Heart right ventricle (tissue), 16 donors: Measurements from ENCODE around the gene UBE3B. TPM values are rescaled to one million over a fixed set of nuclear protein-coding genes. Genes with fewer than 3 reads are reported as not detected.

Experiments used
- ATAC-seq, 8 donors: fragments of 200-7000 bp; cut with Tn5 transposase; one replicate each; pipeline ENCODE4 v1.9.1; 2020; ENCODE audit warnings: mild to moderate bottlenecking in 8 of 8, moderate library complexity in 8 of 8, moderate number of reproducible peaks in 1 of 8
- DNase-seq, 2 donors: peaks; one replicate each; pipeline ENCODE4 v3.0.0-alpha.2; 2020
- H3K27ac ChIP-seq, 10 donors: fragments of 200-600 bp; sonication (generic) in 2 of 10; one replicate each; pipeline versions ENCODE4 v1.5.0 to v1.8.0; 2020 to 2022; ENCODE audit warnings: mild to moderate bottlenecking in 3 of 10
- H3K27me3 ChIP-seq, 7 donors: fragments of 200-600 bp; one replicate each; pipeline ENCODE4 v1.8.0; 2021 to 2022; ENCODE audit warnings: mild to moderate bottlenecking in 2 of 7
- H3K36me3 ChIP-seq, 9 donors: fragments of 200-600 bp; sonication (generic) in 1 of 9; one replicate each; pipeline versions ENCODE4 v1.5.0 to v1.8.0; 2020 to 2022; ENCODE audit warnings: mild to moderate bottlenecking in 2 of 9
- H3K4me1 ChIP-seq, 9 donors: fragments of 200-600 bp; sonication (generic) in 1 of 9; one replicate each; pipeline versions ENCODE4 v1.5.0 to v1.8.0; 2020 to 2022; ENCODE audit warnings: mild to moderate bottlenecking in 4 of 9
- H3K4me3 ChIP-seq, 10 donors: fragments of 200-600 bp; sonication (generic) in 2 of 10; one replicate each; pipeline versions ENCODE4 v1.5.0 to v1.8.0; 2020 to 2022; ENCODE audit warnings: mild to moderate bottlenecking in 7 of 10, moderate library complexity in 2 of 10
- H3K9me3 ChIP-seq, 11 donors: fragments of 200-600 bp in 10 of 11; sonication (generic) in 2 of 11; one replicate each; pipeline versions ENCODE4 v1.5.0 to v1.8.0; 2013 to 2022; ENCODE audit warnings: mild to moderate bottlenecking in 2 of 11, control low read depth in 1 of 11, moderate library complexity in 1 of 11
- WGBS, 2 donors: extraction: QIAGEN DNeasy Blood & Tissue Kit; methylation state at CpG; one replicate each; pipeline ENCODE4 v1.1.7; 2013; ENCODE audit warnings: inconsistent platforms in 1 of 2; 5-methylcytosine and 5-hydroxymethylcytosine counted together
- intact Hi-C, 10 donors: fragments of 100-400 bp; cut with DNase I; formaldehyde crosslinking; loops; one replicate each; pipeline versions ENCODE4 v1.11.1 to v1.14.2; 2022
- polyA plus RNA-seq, 2 donors: library from polyadenylated mRNA; stranded (reverse); fragments of 200-250 nt; gene quantifications; one replicate each; pipeline ENCODE4 v1.2.3, GENCODE V29; 2013
- total RNA-seq, 10 donors: library from RNA; stranded (reverse); fragmentation: NEBNext Ultra II Directional in 3 of 10; extraction: Animal tissue kit (Norgen Biotek cat#: 25700) in 3 of 10; gene quantifications; one replicate each; pipeline versions ENCODE4 v1.2.1 to v1.2.4, GENCODE V29; 2021 to 2023
- TF ChIP-seq, protein P1 (sequence below), 9 donors: fragments of 200-600 bp; sonication (generic) in 2 of 9; IDR thresholded peaks; one replicate each; pipeline versions ENCODE4 v1.5.0 to v1.8.0; 2021 to 2022; ENCODE audit warnings: antibody characterized with exemption in 9 of 9, mild to moderate bottlenecking in 5 of 9, moderate library complexity in 1 of 9
- donor health status: Arrhythmogenic right ventricular cardiomyopathy.
- donor health status: ischemic (EF 13 %, LVEDD 7.1; RV severe dilation, severe dysfunction).
- donor health status: healthy with polysubstance abuse.
- donor health status: DM: no; HTN: yes; CAD: no.
- donor health status: DM: no; HTN: no; CAD: no.
- donor health status: ischemic (EF 25% LVEDD 6.9; RV normal size, moderate dysfunction).
- donor health status: ischemic (EF 25% LVEDD 5.7; RV mildly dilated, moderate dysfunction).
- donor health status: healthy.
- donor health status: DM: yes; HTN: yes; CAD: no.
- donor health status: Ischemic cardiomyopathy.
- donor health status: ischemic (EF 35%, LVEDD 5.7; RV mildly dilated, moderate dysfunction).
- donor health status: nonischemic (EF 11% LVEDD 7.7; RV severe dilation, severe dysfunction).
- donor health status: DM: yes; HTN: yes; CAD: no.
- donor health status: PGD.
- donor health status: ischemic (EF 29% LVEDD 5.4; RV normal size, mild dysfunction).
- donor health status: nonischemic (EF 23%, LVEDD 6.1; RV moderate dilation, normal function).

The UBE3B gene
- total and polyA plus RNA-seq, 12 donors = 13.7 to 58.8 (median 55.5) TPM

DNA sequence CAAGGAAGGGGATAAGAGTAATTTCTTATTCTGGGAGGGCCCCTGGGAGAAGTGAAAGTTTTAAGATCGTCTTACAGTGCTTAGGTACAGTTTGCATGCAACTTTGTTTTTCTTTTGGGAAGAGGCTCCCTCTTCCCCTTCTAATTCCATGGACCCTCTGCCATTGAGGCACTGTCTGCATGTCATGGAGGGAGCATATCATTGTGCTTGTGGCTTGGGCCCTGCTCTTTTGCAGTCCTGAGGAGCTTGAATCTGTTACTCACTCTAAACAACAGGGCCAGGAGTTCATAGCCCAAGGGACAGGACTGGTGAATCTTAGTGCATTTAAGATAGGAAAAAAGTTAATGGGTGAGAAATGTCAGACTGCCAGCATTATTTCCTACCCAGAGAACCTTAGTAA, 2.3 kb downstream of the UBE3B start:
- intact Hi-C loops = loop anchor here in 4 of 10 donors (5.0 kb wide), 2 partner anchors 42 to 47 kb away; no protein-coding TSS in a partner anchor
- H3K27me3 ChIP-seq = no peaks in the 10 kb centered on the region
- H3K9me3 ChIP-seq = no peaks in the 10 kb centered on the region
- ATAC-seq (no peak), DNase-seq (no peak)
- 64 to 65% methylated on average over 1 of the region's 1 CpG for WGBS, 2 donors
- peaks cover 0 to 32% (median 10%) of the 10 kb centered on the region in 9 donors for H3K36me3 ChIP-seq
- no peak overlapping the region for H3K4me3 ChIP-seq
- peaks cover 8 to 39% (median 36%) of the 10 kb centered on the region in 9 donors for H3K4me1 ChIP-seq
- TF ChIP-seq, protein P1, sequence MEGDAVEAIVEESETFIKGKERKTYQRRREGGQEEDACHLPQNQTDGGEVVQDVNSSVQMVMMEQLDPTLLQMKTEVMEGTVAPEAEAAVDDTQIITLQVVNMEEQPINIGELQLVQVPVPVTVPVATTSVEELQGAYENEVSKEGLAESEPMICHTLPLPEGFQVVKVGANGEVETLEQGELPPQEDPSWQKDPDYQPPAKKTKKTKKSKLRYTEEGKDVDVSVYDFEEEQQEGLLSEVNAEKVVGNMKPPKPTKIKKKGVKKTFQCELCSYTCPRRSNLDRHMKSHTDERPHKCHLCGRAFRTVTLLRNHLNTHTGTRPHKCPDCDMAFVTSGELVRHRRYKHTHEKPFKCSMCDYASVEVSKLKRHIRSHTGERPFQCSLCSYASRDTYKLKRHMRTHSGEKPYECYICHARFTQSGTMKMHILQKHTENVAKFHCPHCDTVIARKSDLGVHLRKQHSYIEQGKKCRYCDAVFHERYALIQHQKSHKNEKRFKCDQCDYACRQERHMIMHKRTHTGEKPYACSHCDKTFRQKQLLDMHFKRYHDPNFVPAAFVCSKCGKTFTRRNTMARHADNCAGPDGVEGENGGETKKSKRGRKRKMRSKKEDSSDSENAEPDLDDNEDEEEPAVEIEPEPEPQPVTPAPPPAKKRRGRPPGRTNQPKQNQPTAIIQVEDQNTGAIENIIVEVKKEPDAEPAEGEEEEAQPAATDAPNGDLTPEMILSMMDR (IDR thresholded peaks at IDR 0.05) = no peak
- H3K27ac ChIP-seq = no peak overlapping the region

DNA sequence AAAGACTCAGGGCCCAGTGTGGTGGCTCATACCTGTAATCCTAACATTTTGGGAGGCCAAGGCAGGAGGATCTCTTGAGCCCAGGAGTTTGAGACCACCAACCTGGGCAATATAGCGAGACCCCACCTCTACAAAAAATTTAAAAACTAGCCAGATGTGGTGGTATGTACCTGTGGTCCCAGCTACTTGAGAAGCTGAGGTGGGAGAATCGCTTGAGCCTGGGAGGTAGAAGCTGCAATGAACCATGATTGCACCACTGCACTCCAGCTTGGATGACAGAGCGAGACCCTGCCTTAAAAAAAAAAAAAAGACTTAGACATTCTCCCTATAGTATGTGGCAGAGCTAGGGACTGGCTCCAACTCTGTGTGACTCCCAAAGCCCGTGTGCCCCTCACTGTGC, 2.9 kb downstream of the UBE3B start:
- intact Hi-C loops = no loop called here
- peaks cover 8 to 33% (median 30%) of the 10 kb centered on the region in 9 donors for H3K4me1 ChIP-seq
- DNase-seq (no peak), ATAC-seq (no peak)
- TF ChIP-seq, protein P1 (IDR thresholded peaks at IDR 0.05) = no peak
- H3K27me3 ChIP-seq = no peaks in the 10 kb centered on the region
- H3K36me3 ChIP-seq = peaks cover 5 to 38% (median 14%) of the 10 kb centered on the region in 9 donors
- WGBS, 2 donors = 97 to 98% methylated on average over 4 of the region's 4 CpGs
- no peak overlapping the region for H3K4me3 ChIP-seq
- H3K27ac ChIP-seq = no peak overlapping the region
- H3K9me3 ChIP-seq = no peaks in the 10 kb centered on the region

DNA sequence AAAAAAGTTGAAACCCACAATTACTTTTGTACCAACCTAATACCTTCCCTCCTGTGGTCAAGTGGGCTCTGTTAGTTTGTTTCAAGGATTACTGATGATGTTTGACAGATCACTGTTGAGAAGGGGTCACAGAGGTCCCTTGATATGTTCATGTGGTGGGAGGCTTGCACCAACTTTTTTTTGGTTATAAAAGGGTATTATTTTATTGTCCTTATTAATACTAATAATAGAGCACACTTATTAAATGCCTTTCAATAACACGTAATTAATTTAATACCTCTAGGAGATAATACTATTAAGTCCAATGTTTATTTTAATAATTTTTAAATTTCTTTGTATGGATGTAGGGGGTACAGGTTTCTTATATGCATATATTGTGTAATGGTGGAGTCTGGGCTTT, 4.4 kb downstream of the UBE3B start:
- Histone ChIP-seq H3K4me1 (peaks cover 4 to 20% (median 19%) of the 10 kb centered on the region in 9 donors), H3K36me3 (peaks cover 6 to 53% (median 29%) of the 10 kb centered on the region in 9 donors), H3K4me3 (no peak overlapping the region), H3K27ac (no peak overlapping the region), H3K9me3 (no peaks in the 10 kb centered on the region), H3K27me3 (no peaks in the 10 kb centered on the region)
- WGBS, 2 donors = 94 to 97% methylated on average over 1 of the region's 1 CpG
- DNase-seq (no peak), ATAC-seq (no peak)
- intact Hi-C loops = no loop called here
- TF ChIP-seq, protein P1 (IDR thresholded peaks at IDR 0.05) = no peak

- TF ChIP-seq, protein P1 (IDR thresholded peaks at IDR 0.05) = no peak
- Histone ChIP-seq H3K27ac (no peak overlapping the region), H3K9me3 (no peaks in the 10 kb centered on the region), H3K4me3 (no peak overlapping the region), H3K4me1 (peaks cover 4 to 20% (median 19%) of the 10 kb centered on the region in 9 donors), H3K27me3 (no peaks in the 10 kb centered on the region), H3K36me3 (peaks cover 6 to 59% (median 35%) of the 10 kb centered on the region in 9 donors)
- intact Hi-C loops = no loop called here
- no peak for ATAC-seq
- WGBS, 2 donors = 91% methylated on average over 2 of the region's 2 CpGs
- DNase-seq = no peak
These were observed 5.1 kb downstream of the UBE3B start for GRCh38 chr12:109482491-109482890.
